Measurements from ENCODE around the gene CCDC71.

CCDC71 gene

DNA sequence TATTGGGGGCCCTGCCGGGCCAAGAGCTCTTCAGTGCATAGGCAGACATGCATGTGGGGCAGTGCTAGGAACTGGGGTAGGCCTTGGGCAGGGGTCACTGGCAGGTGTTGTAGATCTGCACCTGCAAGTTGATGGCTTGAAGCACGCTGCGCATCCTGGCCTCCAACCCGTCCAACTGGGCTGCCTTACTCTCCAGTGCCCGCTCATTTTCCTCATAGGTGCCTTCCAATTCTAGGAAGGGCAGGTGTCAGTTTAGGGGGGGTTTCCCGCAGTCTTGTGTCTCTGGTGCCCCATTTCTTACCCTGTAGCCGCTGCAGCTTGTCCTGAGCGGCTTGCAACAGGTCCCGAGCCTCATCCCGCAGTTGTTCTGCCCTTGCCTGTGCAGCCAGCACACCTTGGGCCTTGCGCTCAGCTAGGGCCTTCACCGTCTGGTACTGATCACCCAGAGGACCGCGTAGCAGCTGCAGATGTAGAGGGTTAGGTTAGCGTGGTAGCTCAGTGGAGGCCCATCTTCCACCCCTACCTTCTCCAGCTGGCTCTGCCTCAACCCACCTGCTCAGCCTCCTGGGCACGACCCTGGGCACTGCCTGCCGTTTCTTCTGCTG, 44.9 kb downstream of the CCDC71 start:
- peak overlapping the region; percentile 98 for H3K27ac ChIP-seq
- TF ChIP-seq, protein P1, sequence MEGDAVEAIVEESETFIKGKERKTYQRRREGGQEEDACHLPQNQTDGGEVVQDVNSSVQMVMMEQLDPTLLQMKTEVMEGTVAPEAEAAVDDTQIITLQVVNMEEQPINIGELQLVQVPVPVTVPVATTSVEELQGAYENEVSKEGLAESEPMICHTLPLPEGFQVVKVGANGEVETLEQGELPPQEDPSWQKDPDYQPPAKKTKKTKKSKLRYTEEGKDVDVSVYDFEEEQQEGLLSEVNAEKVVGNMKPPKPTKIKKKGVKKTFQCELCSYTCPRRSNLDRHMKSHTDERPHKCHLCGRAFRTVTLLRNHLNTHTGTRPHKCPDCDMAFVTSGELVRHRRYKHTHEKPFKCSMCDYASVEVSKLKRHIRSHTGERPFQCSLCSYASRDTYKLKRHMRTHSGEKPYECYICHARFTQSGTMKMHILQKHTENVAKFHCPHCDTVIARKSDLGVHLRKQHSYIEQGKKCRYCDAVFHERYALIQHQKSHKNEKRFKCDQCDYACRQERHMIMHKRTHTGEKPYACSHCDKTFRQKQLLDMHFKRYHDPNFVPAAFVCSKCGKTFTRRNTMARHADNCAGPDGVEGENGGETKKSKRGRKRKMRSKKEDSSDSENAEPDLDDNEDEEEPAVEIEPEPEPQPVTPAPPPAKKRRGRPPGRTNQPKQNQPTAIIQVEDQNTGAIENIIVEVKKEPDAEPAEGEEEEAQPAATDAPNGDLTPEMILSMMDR (conservative IDR thresholded peaks at IDR 0.05), result no peak

DNA sequence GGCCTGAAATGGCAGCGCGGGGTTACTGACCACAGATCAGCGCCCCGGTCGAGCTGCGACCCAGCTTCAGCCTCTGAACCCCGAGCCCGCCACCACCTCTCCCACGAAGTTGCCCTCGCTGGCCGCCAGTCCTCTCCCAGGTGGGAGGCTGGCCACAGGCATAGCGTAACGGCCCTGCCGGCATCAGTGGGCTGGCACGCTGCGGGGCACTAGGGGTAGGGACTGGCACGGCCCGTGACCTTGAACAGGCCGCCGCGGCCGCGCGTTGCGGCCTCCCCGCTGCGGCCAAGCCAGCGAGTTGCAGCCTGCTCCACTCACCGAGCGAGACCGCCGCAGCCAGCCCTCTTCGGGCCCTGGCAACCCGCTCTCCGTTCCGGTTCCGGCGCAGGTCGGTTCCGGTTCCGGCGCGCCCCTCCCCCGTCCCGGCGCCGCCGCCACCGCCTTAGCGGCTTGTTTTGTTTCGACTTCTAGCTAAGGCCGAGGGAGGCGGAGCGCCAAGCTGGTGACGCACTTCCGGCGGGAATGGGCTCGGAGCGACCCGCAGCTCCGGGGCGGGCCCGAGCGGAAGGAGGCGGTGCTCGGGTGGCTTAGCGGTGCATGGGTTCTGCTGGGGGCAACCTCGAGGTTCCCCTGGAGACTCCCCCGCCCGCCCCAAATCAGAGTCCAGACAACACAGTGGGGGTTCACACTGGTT, 45.5 kb downstream of the CCDC71 start, which contains the start of gene USP19:
Gene USP19, minus strand, starts transcription at position 386 of the 694 bp plus-strand sequence. CDS start 1,678 bp downstream, outside the sequence.
- H3K27ac ChIP-seq, result peak within 1 kb of the TSS; percentile 98
- TF ChIP-seq, protein P1 (conservative IDR thresholded peaks at IDR 0.05), result peak; percentile 12; the same call in 1 of the 2 replicates

DNA sequence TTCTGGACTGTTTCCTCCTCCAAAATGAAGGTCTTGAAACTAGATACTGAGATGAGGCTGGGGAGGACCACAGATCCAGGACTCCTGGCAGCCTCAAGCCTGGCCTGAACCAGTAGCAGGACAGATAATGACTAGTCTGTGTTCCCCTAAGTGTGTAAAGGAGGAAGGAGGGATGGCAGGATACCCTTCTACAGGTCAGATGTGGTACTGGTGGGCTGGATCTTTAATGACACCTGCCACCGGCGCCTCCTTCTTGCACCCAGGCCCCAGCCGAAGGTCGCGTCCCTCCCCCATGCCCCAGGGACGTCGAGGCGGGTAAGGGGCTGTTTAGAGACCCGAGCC, 46.1 kb downstream of the CCDC71 start:
- H3K27ac ChIP-seq, result peak overlapping the region; percentile 98
- TF ChIP-seq, protein P1 (conservative IDR thresholded peaks at IDR 0.05), result no peak

DNA sequence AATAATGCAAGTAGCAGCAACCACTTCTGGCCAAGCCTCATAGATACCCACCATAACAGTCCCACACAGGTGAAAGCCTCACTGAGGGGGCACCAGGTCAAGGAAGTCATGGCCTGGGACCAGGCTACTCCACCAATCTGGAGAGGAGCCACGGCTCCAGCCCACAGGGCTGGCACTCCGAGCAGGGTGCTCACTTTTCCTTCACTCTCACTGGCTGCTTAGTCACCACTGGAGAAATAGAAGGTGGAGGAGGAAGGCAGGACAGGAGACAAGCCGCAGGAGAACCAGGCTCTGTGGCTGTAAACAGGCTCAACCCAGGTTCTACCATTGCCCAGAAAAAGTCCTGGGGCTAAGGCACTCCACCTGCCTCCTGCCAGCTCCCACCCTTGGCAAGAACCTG, 46.7 kb downstream of the CCDC71 start:
- TF ChIP-seq, protein P1 (conservative IDR thresholded peaks at IDR 0.05), result no peak
- peak overlapping the region; percentile 98 for H3K27ac ChIP-seq

DNA sequence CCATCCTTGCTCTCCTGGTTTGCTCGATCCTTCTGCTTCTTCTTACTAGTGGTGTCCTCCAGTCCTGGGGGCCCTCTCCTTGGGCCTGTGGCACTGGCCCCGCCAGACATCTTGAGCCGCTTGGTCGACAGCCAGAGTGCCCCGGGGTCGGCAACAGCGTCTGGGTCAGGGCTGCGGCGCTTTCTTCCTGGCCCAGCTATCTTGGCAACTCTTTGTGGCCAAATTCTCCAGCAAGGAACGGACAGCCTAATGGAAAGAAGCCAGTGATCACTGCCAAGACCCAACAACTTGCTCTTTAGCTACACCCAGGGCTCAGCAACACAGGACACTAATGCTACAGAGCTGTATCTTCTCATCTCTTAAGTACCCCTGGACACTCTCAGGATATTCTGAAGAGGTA, 47.1 kb downstream of the CCDC71 start:
- TF ChIP-seq, protein P1 (conservative IDR thresholded peaks at IDR 0.05), result no peak
- peak overlapping the region; percentile 98 for H3K27ac ChIP-seq

All from VCaP (cell line).